Nephron (organoid): ENCODE results near the gene ANGEL1.

Experiments
- H3K27ac Mint-ChIP-seq, 3 experiments: 2 replicates each; pipeline ENCODE4 v1.8.0; 2020; ENCODE audit warnings: mixed read lengths in 3 of 3, mild to moderate bottlenecking in 2 of 3, moderate library complexity in 1 of 3
- H3K27me3 Mint-ChIP-seq: 2 replicates; pipeline ENCODE4 v1.8.0; 2021; ENCODE audit warnings: low read depth, mild to moderate bottlenecking, moderate library complexity, mixed read lengths
- H3K36me3 Mint-ChIP-seq: 2 replicates; pipeline ENCODE4 v1.8.0; 2020; ENCODE audit warnings: low read depth, mixed read lengths
- H3K4me1 Mint-ChIP-seq: 2 replicates; pipeline ENCODE4 v1.8.0; 2020; ENCODE audit warnings: mixed read lengths
- H3K4me3 Mint-ChIP-seq, 3 experiments: 2 replicates each; pipeline ENCODE4 v1.8.0; 2020; ENCODE audit warnings: mild to moderate bottlenecking in 3 of 3, mixed read lengths in 3 of 3, moderate library complexity in 2 of 3
- H3K9me3 Mint-ChIP-seq: 2 replicates; pipeline ENCODE4 v1.8.0; 2020; ENCODE audit warnings: mixed read lengths
- CTCF ChIP-seq, 3 experiments: fragments of 200-600 bp; sonication (generic); IDR thresholded peaks; one replicate each; pipeline ENCODE4 v1.5.0; 2021; ENCODE audit warnings: antibody characterized with exemption in 3 of 3; ENCODE audit not compliant: unreplicated experiment in 3 of 3

ANGEL1 gene

GRCh38 chr14:76776428-76777251 is 36.0 kb downstream of the ANGEL1 start:
- peak overlapping the region; percentile 53 to 85 (median 73) for H3K27ac Mint-ChIP-seq
- no peaks in the 10 kb centered on the region for H3K27me3 Mint-ChIP-seq
- no peaks in the 10 kb centered on the region for H3K9me3 Mint-ChIP-seq
- H3K4me3 Mint-ChIP-seq: no peak overlapping the region
- no peak for TF ChIP-seq CTCF (IDR thresholded peaks at IDR 0.05; ENCODE audit: unreplicated experiment in 3 of 3)
- H3K4me1 Mint-ChIP-seq: peaks cover 54% of the 10 kb centered on the region
- peaks cover 30% of the 10 kb centered on the region for H3K36me3 Mint-ChIP-seq

DNA sequence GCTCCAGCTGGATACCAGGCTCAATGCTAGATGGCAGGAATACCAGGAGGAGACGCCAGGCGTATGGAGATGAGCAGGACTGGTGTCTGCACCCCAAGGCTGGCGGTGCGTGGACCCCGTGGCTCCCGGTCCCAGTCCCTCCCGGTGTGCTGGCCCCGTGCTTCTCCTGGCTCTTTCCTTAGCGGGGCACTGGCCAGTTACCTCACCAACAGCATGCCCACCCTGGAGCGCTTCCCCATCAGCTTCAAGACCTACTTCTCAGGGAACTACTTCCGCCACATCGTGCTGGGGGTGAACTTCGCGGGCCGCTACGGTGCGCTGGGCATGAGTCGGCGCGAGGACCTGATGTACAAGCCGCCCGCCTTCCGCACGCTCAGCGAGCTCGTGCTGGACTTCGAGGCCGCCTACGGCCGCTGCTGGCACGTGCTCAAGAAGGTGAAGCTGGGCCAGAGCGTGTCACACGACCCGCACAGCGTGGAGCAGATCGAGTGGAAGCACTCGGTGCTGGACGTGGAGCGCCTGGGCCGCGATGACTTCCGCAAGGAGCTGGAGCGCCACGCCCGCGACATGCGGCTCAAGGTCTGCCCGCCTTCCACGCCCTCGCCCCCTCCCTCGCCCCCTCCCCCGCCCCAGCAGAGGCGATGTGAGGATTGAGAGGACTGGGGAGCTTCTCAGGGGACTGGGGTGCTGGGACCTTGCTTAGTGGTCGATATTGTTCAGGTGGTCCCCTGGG is 36.8 kb downstream of the ANGEL1 start:
- Mint-ChIP-seq H3K4me1 (peaks cover 61% of the 10 kb centered on the region), H3K36me3 (peaks cover 30% of the 10 kb centered on the region), H3K27me3 (no peaks in the 10 kb centered on the region), H3K9me3 (no peaks in the 10 kb centered on the region), H3K4me3 (no peak overlapping the region), H3K27ac (peak overlapping the region in 2 of 3 experiments; percentile 10 to 53)
- TF ChIP-seq CTCF (IDR thresholded peaks at IDR 0.05; ENCODE audit: unreplicated experiment in 3 of 3): no peak

DNA sequence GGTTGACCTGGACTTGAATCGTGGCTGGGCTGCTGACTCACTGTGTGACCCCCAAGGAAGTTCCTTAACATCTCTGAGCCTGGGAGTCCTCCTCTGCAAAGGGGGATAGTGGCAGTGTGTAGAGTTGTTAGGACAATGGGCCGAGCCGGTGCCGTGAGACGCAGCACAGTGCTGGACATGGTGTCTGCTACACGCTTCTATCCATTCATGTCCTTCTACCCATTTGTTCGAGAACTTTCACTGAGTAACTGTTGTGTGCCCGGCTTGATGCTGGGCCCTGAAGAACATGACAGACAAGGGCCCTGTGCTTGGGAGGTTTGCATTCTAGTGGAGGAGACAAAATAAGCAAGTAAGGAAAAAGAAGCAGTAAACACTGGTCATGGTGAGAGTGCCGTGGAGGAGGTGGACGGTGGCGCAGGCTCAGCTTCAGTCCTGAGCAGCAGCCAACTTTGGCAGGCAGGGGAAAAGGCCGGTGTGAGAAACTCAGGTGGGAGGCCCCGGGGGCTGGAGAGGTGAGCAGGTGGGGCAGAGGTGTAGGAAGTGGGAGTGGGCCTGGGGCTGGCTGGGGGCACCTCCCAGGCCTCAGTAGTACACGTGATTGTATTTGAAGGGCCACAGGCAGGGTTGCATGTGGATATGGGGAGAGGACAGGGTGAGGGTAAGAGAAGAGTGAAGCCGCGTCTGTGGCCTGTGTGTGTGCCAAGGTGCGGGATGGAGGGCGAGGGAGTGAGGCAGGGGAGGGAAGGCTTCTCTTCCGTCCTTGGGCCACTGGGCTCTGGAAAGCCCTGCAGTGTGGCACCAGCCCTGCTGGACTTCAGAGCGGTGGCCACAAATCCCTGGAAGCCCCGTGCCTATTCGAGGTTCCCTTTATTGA is 37.6 kb downstream of the ANGEL1 start:
- H3K27me3 Mint-ChIP-seq: no peaks in the 10 kb centered on the region
- peak overlapping the region; percentile 10 to 98 (median 94) for H3K27ac Mint-ChIP-seq
- H3K4me3 Mint-ChIP-seq: no peak overlapping the region
- peaks cover 55% of the 10 kb centered on the region for H3K4me1 Mint-ChIP-seq
- peaks cover 23% of the 10 kb centered on the region for H3K36me3 Mint-ChIP-seq
- no peak for TF ChIP-seq CTCF (IDR thresholded peaks at IDR 0.05; ENCODE audit: unreplicated experiment in 3 of 3)
- H3K9me3 Mint-ChIP-seq: no peaks in the 10 kb centered on the region

- Mint-ChIP-seq H3K9me3 (no peaks in the 10 kb centered on the region), H3K27me3 (no peaks in the 10 kb centered on the region), H3K4me3 (no peak overlapping the region), H3K36me3 (peaks cover 20% of the 10 kb centered on the region), H3K4me1 (peaks cover 56% of the 10 kb centered on the region), H3K27ac (peak overlapping the region; percentile 93 to 98 (median 94))
- no peak for TF ChIP-seq CTCF (IDR thresholded peaks at IDR 0.05; ENCODE audit: unreplicated experiment in 3 of 3)
These were observed 38.5 kb downstream of the ANGEL1 start for GRCh38 chr14:76773956-76774820.
